ENCODE measurements around the gene TMEM201.

DNA sequence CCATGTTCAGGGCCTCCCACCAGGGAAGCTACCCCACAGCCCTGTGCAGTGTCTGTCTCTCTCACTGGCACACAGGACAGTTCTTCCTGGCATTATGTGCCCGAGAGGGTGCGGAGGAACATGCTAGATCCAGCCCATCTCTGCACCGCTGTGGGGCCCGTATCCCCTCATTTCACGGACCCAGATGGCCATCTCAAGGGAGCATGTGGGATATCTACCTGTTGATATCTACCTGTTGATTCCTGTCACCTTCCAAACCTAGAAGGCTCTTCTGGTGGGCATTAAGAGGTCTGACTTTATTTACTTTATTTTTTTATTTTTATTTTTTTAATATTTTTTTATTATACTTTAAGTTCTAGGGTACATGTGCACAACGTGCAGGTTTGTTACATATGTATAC, 74.5 kb downstream of the TMEM201 start:
- TF ChIP-seq POLR2A (IDR thresholded peaks at IDR 0.05; ENCODE audit: low read depth, low read length) = no peak
- TF ChIP-seq, protein P1, sequence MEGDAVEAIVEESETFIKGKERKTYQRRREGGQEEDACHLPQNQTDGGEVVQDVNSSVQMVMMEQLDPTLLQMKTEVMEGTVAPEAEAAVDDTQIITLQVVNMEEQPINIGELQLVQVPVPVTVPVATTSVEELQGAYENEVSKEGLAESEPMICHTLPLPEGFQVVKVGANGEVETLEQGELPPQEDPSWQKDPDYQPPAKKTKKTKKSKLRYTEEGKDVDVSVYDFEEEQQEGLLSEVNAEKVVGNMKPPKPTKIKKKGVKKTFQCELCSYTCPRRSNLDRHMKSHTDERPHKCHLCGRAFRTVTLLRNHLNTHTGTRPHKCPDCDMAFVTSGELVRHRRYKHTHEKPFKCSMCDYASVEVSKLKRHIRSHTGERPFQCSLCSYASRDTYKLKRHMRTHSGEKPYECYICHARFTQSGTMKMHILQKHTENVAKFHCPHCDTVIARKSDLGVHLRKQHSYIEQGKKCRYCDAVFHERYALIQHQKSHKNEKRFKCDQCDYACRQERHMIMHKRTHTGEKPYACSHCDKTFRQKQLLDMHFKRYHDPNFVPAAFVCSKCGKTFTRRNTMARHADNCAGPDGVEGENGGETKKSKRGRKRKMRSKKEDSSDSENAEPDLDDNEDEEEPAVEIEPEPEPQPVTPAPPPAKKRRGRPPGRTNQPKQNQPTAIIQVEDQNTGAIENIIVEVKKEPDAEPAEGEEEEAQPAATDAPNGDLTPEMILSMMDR (conservative IDR thresholded peaks at IDR 0.05; ENCODE audit: low read depth, low read length) = no peak
- TF ChIP-seq, protein P2, sequence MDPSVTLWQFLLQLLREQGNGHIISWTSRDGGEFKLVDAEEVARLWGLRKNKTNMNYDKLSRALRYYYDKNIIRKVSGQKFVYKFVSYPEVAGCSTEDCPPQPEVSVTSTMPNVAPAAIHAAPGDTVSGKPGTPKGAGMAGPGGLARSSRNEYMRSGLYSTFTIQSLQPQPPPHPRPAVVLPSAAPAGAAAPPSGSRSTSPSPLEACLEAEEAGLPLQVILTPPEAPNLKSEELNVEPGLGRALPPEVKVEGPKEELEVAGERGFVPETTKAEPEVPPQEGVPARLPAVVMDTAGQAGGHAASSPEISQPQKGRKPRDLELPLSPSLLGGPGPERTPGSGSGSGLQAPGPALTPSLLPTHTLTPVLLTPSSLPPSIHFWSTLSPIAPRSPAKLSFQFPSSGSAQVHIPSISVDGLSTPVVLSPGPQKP (IDR thresholded peaks at IDR 0.05; ENCODE audit: borderline replicate concordance, low read depth, low read length) = no peak
- TF ChIP-seq CHD1 (IDR thresholded peaks at IDR 0.05; ENCODE audit: low read depth, low read length) = no peak
- TF ChIP-seq BHLHE40 (IDR thresholded peaks at IDR 0.05; ENCODE audit: low read depth, low read length) = no peak

Measured in IMR-90 (cell line).